GM21576 (cell line): ENCODE data around the gene ADI1.

Source experiments
- ATAC-seq: cut with Tn5 transposase; IDR thresholded peaks from one replicate; pipeline ENCODE4 v1.9.1; 2021; ENCODE audit warnings: mild to moderate bottlenecking, moderate library complexity; ENCODE audit not compliant: unreplicated experiment

ADI1 gene

GRCh38 chr2:3519255-3520205 lies at the start of gene ADI1:
Gene ADI1, minus strand, starts transcription at chr2:3519531. Its CDS starts 44 bp downstream, at chr2:3519487.
- ATAC-seq: peak; percentile 67

GRCh38 chr2:3566806-3567205 lies 47.5 kb upstream of the ADI1 start:
- ATAC-seq: no peak

GRCh38 chr2:3565117-3565516 lies 45.8 kb upstream of the ADI1 start:
- ATAC-seq: no peak

GRCh38 chr2:3563521-3563976 lies 44.2 kb upstream of the ADI1 start:
- peak; percentile 37 for ATAC-seq

- ATAC-seq: peak; percentile 96
These were observed 39.1 kb upstream of the ADI1 start, which contains the start of gene RNASEH1 for GRCh38 chr2:3558205-3559014. Gene RNASEH1, minus strand, starts transcription at chr2:3558333. Its CDS starts 73 bp downstream, at chr2:3558260.

GRCh38 chr2:3557639-3558204 lies 38.4 kb upstream of the ADI1 start:
- peak; percentile 15 for ATAC-seq

GRCh38 chr2:3553946-3554345 lies 34.6 kb upstream of the ADI1 start:
- no peak for ATAC-seq

GRCh38 chr2:3547915-3548314 lies 28.6 kb upstream of the ADI1 start:
- ATAC-seq: no peak

GRCh38 chr2:3545788-3546478 lies 26.6 kb upstream of the ADI1 start:
- no peak for ATAC-seq

GRCh38 chr2:3543023-3543683 lies 23.8 kb upstream of the ADI1 start:
- no peak for ATAC-seq

- ATAC-seq: no peak
These were observed 22.8 kb upstream of the ADI1 start for GRCh38 chr2:3542107-3542506.

- no peak for ATAC-seq
These were observed 20.5 kb upstream of the ADI1 start for GRCh38 chr2:3539836-3540235.

GRCh38 chr2:3536682-3537632 lies 17.6 kb upstream of the ADI1 start:
- ATAC-seq: no peak

GRCh38 chr2:3535794-3536681 lies 16.7 kb upstream of the ADI1 start:
- no peak for ATAC-seq

- ATAC-seq: no peak
These were observed 16.1 kb upstream of the ADI1 start for GRCh38 chr2:3535467-3535793.

GRCh38 chr2:3534251-3534814 lies 15.0 kb upstream of the ADI1 start:
- ATAC-seq: no peak

- no peak for ATAC-seq
These were observed 14.5 kb upstream of the ADI1 start for GRCh38 chr2:3533836-3534235.

- ATAC-seq: no peak
These were observed 13.6 kb upstream of the ADI1 start for GRCh38 chr2:3532941-3533340.
